ENCODE results near the gene DYNLRB1.

The DYNLRB1 gene

GRCh38 chr20:34574426-34574825 lies 58.2 kb downstream of the DYNLRB1 start:
- Histone ChIP-seq H3K9ac (ENCODE audit: low read length) (no peak overlapping the region), H2BK15ac (replicated peaks; ENCODE audit: low read depth) (no peak overlapping the region), H2AK5ac (ENCODE audit: low read length) (no peak overlapping the region), H3K27ac (ENCODE audit: low read depth, low read length) (no peak overlapping the region), H3K79me2 (ENCODE audit: control insufficient read depth, insufficient read depth, low read length) (no peaks in the 10 kb centered on the region), H2BK5ac (ENCODE audit: low read length) (no peak overlapping the region), H2BK120ac (ENCODE audit: low read depth, low read length) (no peak overlapping the region), H4K5ac (ENCODE audit: low read length) (no peak overlapping the region), H3K4ac (ENCODE audit: low read depth, low read length) (no peak overlapping the region), H3K4me2 (ENCODE audit: low read length) (no peak overlapping the region), H3K4me1 (ENCODE audit: control insufficient read depth, low read depth, low read length) (no peaks in the 10 kb centered on the region), H3K56ac (ENCODE audit: low read length) (no peak overlapping the region), H4K8ac (ENCODE audit: low read depth, low read length) (no peak overlapping the region), H3K23ac (ENCODE audit: low read length) (no peak overlapping the region), H3K36me3 (ENCODE audit: control insufficient read depth, insufficient read depth, low read length) (no peaks in the 10 kb centered on the region), H3K18ac (ENCODE audit: low read length) (no peak overlapping the region), H3K79me1 (ENCODE audit: low read length) (no peaks in the 10 kb centered on the region), H3K27me3 (ENCODE audit: insufficient read depth, low read length, poor library complexity) (no peaks in the 10 kb centered on the region), H3K4me3 (ENCODE audit: low read length) (no peak overlapping the region)
- DNase-seq = no peak
- no CpG with 5 or more reads among the region's 5 CpGs for WGBS (ENCODE audit: extremely low coverage, insufficient coverage, low lambda C conversion rate)

- Histone ChIP-seq H3K9ac (ENCODE audit: low read length) (no peak overlapping the region), H4K8ac (ENCODE audit: low read depth, low read length) (no peak overlapping the region), H3K36me3 (ENCODE audit: control insufficient read depth, insufficient read depth, low read length) (no peaks in the 10 kb centered on the region), H3K79me1 (ENCODE audit: low read length) (no peaks in the 10 kb centered on the region), H3K4me3 (ENCODE audit: low read length) (no peak overlapping the region), H2BK15ac (replicated peaks; ENCODE audit: low read depth) (no peak overlapping the region), H3K27me3 (ENCODE audit: insufficient read depth, low read length, poor library complexity) (no peaks in the 10 kb centered on the region), H2BK120ac (ENCODE audit: low read depth, low read length) (no peak overlapping the region), H3K56ac (ENCODE audit: low read length) (no peak overlapping the region), H2BK5ac (ENCODE audit: low read length) (no peak overlapping the region), H3K4me2 (ENCODE audit: low read length) (no peak overlapping the region), H3K4me1 (ENCODE audit: control insufficient read depth, low read depth, low read length) (no peaks in the 10 kb centered on the region), H2AK5ac (ENCODE audit: low read length) (no peak overlapping the region), H3K4ac (ENCODE audit: low read depth, low read length) (no peak overlapping the region), H3K27ac (ENCODE audit: low read depth, low read length) (no peak overlapping the region), H3K18ac (ENCODE audit: low read length) (no peak overlapping the region), H4K5ac (ENCODE audit: low read length) (no peak overlapping the region), H3K23ac (ENCODE audit: low read length) (no peak overlapping the region), H3K79me2 (ENCODE audit: control insufficient read depth, insufficient read depth, low read length) (no peaks in the 10 kb centered on the region)
- WGBS (ENCODE audit: extremely low coverage, insufficient coverage, low lambda C conversion rate) = no CpG with 5 or more reads among the region's 6 CpGs
- no peak for DNase-seq
Measured at GRCh38 chr20:34574861-34575260, 58.6 kb downstream of the DYNLRB1 start.

- H3K4ac ChIP-seq (ENCODE audit: low read depth, low read length) = no peak overlapping the region
- no peak overlapping the region for H3K23ac ChIP-seq (ENCODE audit: low read length)
- no peak overlapping the region for H4K8ac ChIP-seq (ENCODE audit: low read depth, low read length)
- H3K9ac ChIP-seq (ENCODE audit: low read length) = no peak overlapping the region
- H3K36me3 ChIP-seq (ENCODE audit: control insufficient read depth, insufficient read depth, low read length) = no peaks in the 10 kb centered on the region
- no peaks in the 10 kb centered on the region for H3K79me2 ChIP-seq (ENCODE audit: control insufficient read depth, insufficient read depth, low read length)
- H3K27ac ChIP-seq (ENCODE audit: low read depth, low read length) = no peak overlapping the region
- H2AK5ac ChIP-seq (ENCODE audit: low read length) = no peak overlapping the region
- no peak overlapping the region for H2BK5ac ChIP-seq (ENCODE audit: low read length)
- no peak overlapping the region for H3K56ac ChIP-seq (ENCODE audit: low read length)
- no peaks in the 10 kb centered on the region for H3K27me3 ChIP-seq (ENCODE audit: insufficient read depth, low read length, poor library complexity)
- H2BK15ac ChIP-seq (replicated peaks; ENCODE audit: low read depth) = no peak overlapping the region
- no peak overlapping the region for H2BK120ac ChIP-seq (ENCODE audit: low read depth, low read length)
- H4K5ac ChIP-seq (ENCODE audit: low read length) = no peak overlapping the region
- no peaks in the 10 kb centered on the region for H3K79me1 ChIP-seq (ENCODE audit: low read length)
- no peak overlapping the region for H3K4me3 ChIP-seq (ENCODE audit: low read length)
- DNase-seq = no peak
- H3K4me2 ChIP-seq (ENCODE audit: low read length) = no peak overlapping the region
- H3K18ac ChIP-seq (ENCODE audit: low read length) = no peak overlapping the region
- no CpG with 5 or more reads among the region's 5 CpGs for WGBS (ENCODE audit: extremely low coverage, insufficient coverage, low lambda C conversion rate)
- no peaks in the 10 kb centered on the region for H3K4me1 ChIP-seq (ENCODE audit: control insufficient read depth, low read depth, low read length)
Measured at GRCh38 chr20:34575271-34575670, 59.0 kb downstream of the DYNLRB1 start.

- Histone ChIP-seq H4K8ac (ENCODE audit: low read depth, low read length) (no peak overlapping the region), H3K27ac (ENCODE audit: low read depth, low read length) (no peak overlapping the region), H3K4me2 (ENCODE audit: low read length) (no peak overlapping the region), H3K9ac (ENCODE audit: low read length) (no peak overlapping the region), H3K56ac (ENCODE audit: low read length) (no peak overlapping the region), H3K36me3 (ENCODE audit: control insufficient read depth, insufficient read depth, low read length) (no peaks in the 10 kb centered on the region), H3K79me1 (ENCODE audit: low read length) (no peaks in the 10 kb centered on the region), H3K23ac (ENCODE audit: low read length) (no peak overlapping the region), H2BK15ac (replicated peaks; ENCODE audit: low read depth) (no peak overlapping the region), H3K4me1 (ENCODE audit: control insufficient read depth, low read depth, low read length) (no peaks in the 10 kb centered on the region), H2BK5ac (ENCODE audit: low read length) (no peak overlapping the region), H3K27me3 (ENCODE audit: insufficient read depth, low read length, poor library complexity) (no peaks in the 10 kb centered on the region), H3K4me3 (ENCODE audit: low read length) (no peak overlapping the region), H2AK5ac (ENCODE audit: low read length) (no peak overlapping the region), H3K18ac (ENCODE audit: low read length) (no peak overlapping the region), H4K5ac (ENCODE audit: low read length) (no peak overlapping the region), H3K4ac (ENCODE audit: low read depth, low read length) (no peak overlapping the region), H3K79me2 (ENCODE audit: control insufficient read depth, insufficient read depth, low read length) (no peaks in the 10 kb centered on the region), H2BK120ac (ENCODE audit: low read depth, low read length) (no peak overlapping the region)
- no peak for DNase-seq
- WGBS (ENCODE audit: extremely low coverage, insufficient coverage, low lambda C conversion rate) = no CpG with 5 or more reads among the region's 4 CpGs
Measured at GRCh38 chr20:34575756-34576155, 59.5 kb downstream of the DYNLRB1 start.

- H2BK120ac ChIP-seq (ENCODE audit: low read depth, low read length) = no peak overlapping the region
- no peak overlapping the region for H3K56ac ChIP-seq (ENCODE audit: low read length)
- no peak overlapping the region for H3K18ac ChIP-seq (ENCODE audit: low read length)
- no peak overlapping the region for H3K27ac ChIP-seq (ENCODE audit: low read depth, low read length)
- H3K79me2 ChIP-seq (ENCODE audit: control insufficient read depth, insufficient read depth, low read length) = no peaks in the 10 kb centered on the region
- H3K4ac ChIP-seq (ENCODE audit: low read depth, low read length) = no peak overlapping the region
- H2BK15ac ChIP-seq (replicated peaks; ENCODE audit: low read depth) = no peak overlapping the region
- no peak overlapping the region for H2BK5ac ChIP-seq (ENCODE audit: low read length)
- no peak overlapping the region for H4K5ac ChIP-seq (ENCODE audit: low read length)
- no peak overlapping the region for H4K8ac ChIP-seq (ENCODE audit: low read depth, low read length)
- no peak overlapping the region for H3K23ac ChIP-seq (ENCODE audit: low read length)
- no peak overlapping the region for H3K9ac ChIP-seq (ENCODE audit: low read length)
- H3K36me3 ChIP-seq (ENCODE audit: control insufficient read depth, insufficient read depth, low read length) = no peaks in the 10 kb centered on the region
- no peak overlapping the region for H2AK5ac ChIP-seq (ENCODE audit: low read length)
- H3K4me2 ChIP-seq (ENCODE audit: low read length) = no peak overlapping the region
- no peaks in the 10 kb centered on the region for H3K79me1 ChIP-seq (ENCODE audit: low read length)
- no peak for DNase-seq
- no peaks in the 10 kb centered on the region for H3K27me3 ChIP-seq (ENCODE audit: insufficient read depth, low read length, poor library complexity)
- WGBS (ENCODE audit: extremely low coverage, insufficient coverage, low lambda C conversion rate) = no CpG with 5 or more reads among the region's 4 CpGs
- H3K4me1 ChIP-seq (ENCODE audit: control insufficient read depth, low read depth, low read length) = no peaks in the 10 kb centered on the region
- no peak overlapping the region for H3K4me3 ChIP-seq (ENCODE audit: low read length)
Measured at GRCh38 chr20:34577061-34577460, 60.8 kb downstream of the DYNLRB1 start.

GRCh38 chr20:34578025-34578424 lies 61.8 kb downstream of the DYNLRB1 start:
- H2BK120ac ChIP-seq (ENCODE audit: low read depth, low read length) = no peak overlapping the region
- no peak overlapping the region for H2BK5ac ChIP-seq (ENCODE audit: low read length)
- WGBS (ENCODE audit: extremely low coverage, insufficient coverage, low lambda C conversion rate) = no CpG with 5 or more reads among the region's 2 CpGs
- no peak overlapping the region for H3K56ac ChIP-seq (ENCODE audit: low read length)
- H3K23ac ChIP-seq (ENCODE audit: low read length) = no peak overlapping the region
- no peaks in the 10 kb centered on the region for H3K36me3 ChIP-seq (ENCODE audit: control insufficient read depth, insufficient read depth, low read length)
- H3K9ac ChIP-seq (ENCODE audit: low read length) = no peak overlapping the region
- H3K4me3 ChIP-seq (ENCODE audit: low read length) = no peak overlapping the region
- H3K79me2 ChIP-seq (ENCODE audit: control insufficient read depth, insufficient read depth, low read length) = no peaks in the 10 kb centered on the region
- H3K4me1 ChIP-seq (ENCODE audit: control insufficient read depth, low read depth, low read length) = no peaks in the 10 kb centered on the region
- no peak overlapping the region for H4K8ac ChIP-seq (ENCODE audit: low read depth, low read length)
- H3K18ac ChIP-seq (ENCODE audit: low read length) = no peak overlapping the region
- no peak overlapping the region for H2BK15ac ChIP-seq (replicated peaks; ENCODE audit: low read depth)
- no peak for DNase-seq
- no peak overlapping the region for H3K27ac ChIP-seq (ENCODE audit: low read depth, low read length)
- no peaks in the 10 kb centered on the region for H3K79me1 ChIP-seq (ENCODE audit: low read length)
- H3K27me3 ChIP-seq (ENCODE audit: insufficient read depth, low read length, poor library complexity) = no peaks in the 10 kb centered on the region
- H3K4ac ChIP-seq (ENCODE audit: low read depth, low read length) = no peak overlapping the region
- H2AK5ac ChIP-seq (ENCODE audit: low read length) = no peak overlapping the region
- H4K5ac ChIP-seq (ENCODE audit: low read length) = no peak overlapping the region
- H3K4me2 ChIP-seq (ENCODE audit: low read length) = no peak overlapping the region

All from mesendoderm (in vitro differentiated cells).